Ramos (cell line): ENCODE measurements around the gene SCTR.

ENCODE experiments used
- in situ Hi-C: fragments of 300-500 bp; cut with MboI; formaldehyde crosslinking; loops from one replicate; pipeline ENCODE4 v1.14.3; 2022; ENCODE audit warnings: low sequenced_read_pairs; ENCODE audit not compliant: unreplicated experiment

The SCTR gene

GRCh38 chr2:119523952-119524694 is at the start of gene SCTR:
Gene SCTR (minus strand): TSS chr2:119524483. CDS start chr2:119524226, 257 bp downstream.
- in situ Hi-C loops: no loop called here

- in situ Hi-C loops: no loop called here
Measured at GRCh38 chr2:119567292-119567691, 43.0 kb upstream of the SCTR start.

GRCh38 chr2:119565481-119565880 is 41.2 kb upstream of the SCTR start:
- in situ Hi-C loops: no loop called here

GRCh38 chr2:119553687-119554344 is 29.5 kb upstream of the SCTR start:
- in situ Hi-C loops: no loop called here

- in situ Hi-C loops: no loop called here
Measured at GRCh38 chr2:119552902-119553301, 28.6 kb upstream of the SCTR start.

- in situ Hi-C loops: no loop called here
Measured at GRCh38 chr2:119550856-119551255, 26.6 kb upstream of the SCTR start.

GRCh38 chr2:119550346-119550745 is 26.1 kb upstream of the SCTR start:
- in situ Hi-C loops: no loop called here

GRCh38 chr2:119549241-119549640 is 25.0 kb upstream of the SCTR start:
- in situ Hi-C loops: no loop called here

GRCh38 chr2:119548516-119549120 is 24.3 kb upstream of the SCTR start:
- in situ Hi-C loops: no loop called here

GRCh38 chr2:119546447-119546767 is 22.1 kb upstream of the SCTR start:
- in situ Hi-C loops: no loop called here

GRCh38 chr2:119545754-119546446 is 21.6 kb upstream of the SCTR start:
- in situ Hi-C loops: no loop called here

- in situ Hi-C loops: no loop called here
Measured at GRCh38 chr2:119544939-119545475, 20.7 kb upstream of the SCTR start.

- in situ Hi-C loops: no loop called here
Measured at GRCh38 chr2:119544075-119544938, 20.0 kb upstream of the SCTR start, which contains the start of gene CFAP221. Gene CFAP221 (plus strand): TSS chr2:119544449. CDS start chr2:119546132, 1,683 bp downstream.

GRCh38 chr2:119541476-119541875 is 17.2 kb upstream of the SCTR start:
- in situ Hi-C loops: no loop called here

GRCh38 chr2:119537792-119538191 is 13.5 kb upstream of the SCTR start:
- in situ Hi-C loops: no loop called here

- in situ Hi-C loops: no loop called here
Measured at GRCh38 chr2:119536707-119537106, 12.4 kb upstream of the SCTR start.

- in situ Hi-C loops: no loop called here
Measured at GRCh38 chr2:119536211-119536610, 11.9 kb upstream of the SCTR start.

GRCh38 chr2:119533560-119533959 is 9.3 kb upstream of the SCTR start:
- in situ Hi-C loops: no loop called here

GRCh38 chr2:119531292-119531691 is 7.0 kb upstream of the SCTR start:
- in situ Hi-C loops: no loop called here

GRCh38 chr2:119527999-119528398 is 3.7 kb upstream of the SCTR start:
- in situ Hi-C loops: no loop called here
